Calu3 (cell line): ENCODE data around the gene ADGRF5. TPM values are rescaled to one million over a fixed set of nuclear protein-coding genes. Genes with fewer than 3 reads are reported as not detected.

Experiments used
- BruUV-seq: library from RNA; stranded (reverse); fragments of 400-500 nt; replicated peaks from 2 replicates; lab custom pipeline; 2021; lab: Mats Ljungman, UMichigan
- CTCF ChIA-PET: fragments of 300-600 bp; sonication (Branson Sonifier 250); formaldehyde crosslinking; loops from one replicate; lab custom pipeline; 2022; ENCODE audit warnings: antibody characterized with exemption; lab: Charles Lee
- DNase-seq: peaks from one replicate; pipeline ENCODE4 v3.0.0; 2022
- H3K27ac Mint-ChIP-seq: one replicate; pipeline ENCODE4 v1.8.0; 2022; ENCODE audit warnings: mixed read lengths; ENCODE audit not compliant: unreplicated experiment
- H3K27me3 Mint-ChIP-seq: one replicate; pipeline ENCODE4 v1.8.0; 2022; ENCODE audit warnings: mixed read lengths; ENCODE audit not compliant: unreplicated experiment
- H3K36me3 Mint-ChIP-seq: one replicate; pipeline ENCODE4 v1.8.0; 2022; ENCODE audit warnings: mild to moderate bottlenecking, moderate library complexity, mixed read lengths; ENCODE audit not compliant: insufficient read depth, unreplicated experiment
- H3K4me1 Mint-ChIP-seq: one replicate; pipeline ENCODE4 v1.8.0; 2022; ENCODE audit warnings: mild to moderate bottlenecking, low read depth, mixed read lengths; ENCODE audit not compliant: unreplicated experiment
- H3K4me3 Mint-ChIP-seq: one replicate; pipeline ENCODE4 v1.8.0; 2022; ENCODE audit warnings: mild to moderate bottlenecking, low read depth, moderate library complexity, mixed read lengths; ENCODE audit not compliant: unreplicated experiment
- H3K9me3 Mint-ChIP-seq: one replicate; pipeline ENCODE4 v1.8.0; 2022; ENCODE audit warnings: low read depth, mixed read lengths; ENCODE audit not compliant: unreplicated experiment
- CTCF ChIP-seq: fragments of 200-600 bp; IDR thresholded peaks from one replicate; pipeline ENCODE4 v1.8.0; 2022; ENCODE audit warnings: antibody characterized with exemption; ENCODE audit not compliant: unreplicated experiment
- intact Hi-C: fragments of 100-400 bp; cut with micrococcal nuclease; formaldehyde crosslinking; loops from one replicate; pipeline ENCODE4 v1.10.0; 2022; ENCODE audit not compliant: unreplicated experiment
- total RNA-seq: library from RNA; stranded (reverse); gene quantifications from 2 replicates; pipeline ENCODE4 v1.2.3, GENCODE V29; 2022

ADGRF5 gene
- total RNA-seq, 1 experiment from 2014 or later, result 0.24 TPM

- no TSS peak for BruUV-seq
- DNase-seq, result no peak
- Mint-ChIP-seq H3K27me3 (no peaks in the 10 kb centered on the region), H3K4me1 (peaks cover 24% of the 10 kb centered on the region), H3K4me3 (no peak overlapping the region), H3K36me3 (no peaks in the 10 kb centered on the region), H3K27ac (no peak overlapping the region), H3K9me3 (no peaks in the 10 kb centered on the region)
- CTCF ChIA-PET, result no interaction called here
- intact Hi-C loops, result no loop called here
- no peak for TF ChIP-seq CTCF
Measured at GRCh38 chr6:46953921-46954320, 32.2 kb upstream of the ADGRF5 start.

GRCh38 chr6:46949632-46950280, 28.0 kb upstream of the ADGRF5 start:
- no peak for DNase-seq
- no TSS peak for BruUV-seq
- H3K9me3 Mint-ChIP-seq, result peaks cover 6% of the 10 kb centered on the region
- H3K27me3 Mint-ChIP-seq, result no peaks in the 10 kb centered on the region
- no peak overlapping the region for H3K4me3 Mint-ChIP-seq
- H3K27ac Mint-ChIP-seq, result no peak overlapping the region
- peaks cover 23% of the 10 kb centered on the region for H3K4me1 Mint-ChIP-seq
- no peaks in the 10 kb centered on the region for H3K36me3 Mint-ChIP-seq
- intact Hi-C loops, result no loop called here
- CTCF ChIA-PET, result interaction anchor here (1.1 to 1.7 kb wide), 3 partner anchors 17 to 33 kb away, joined by 3 to 5 read pairs (median 4); no protein-coding TSS in a partner anchor
- TF ChIP-seq CTCF, result no peak

- no peaks in the 10 kb centered on the region for H3K27me3 Mint-ChIP-seq
- no peak overlapping the region for H3K27ac Mint-ChIP-seq
- no peaks in the 10 kb centered on the region for H3K36me3 Mint-ChIP-seq
- H3K4me3 Mint-ChIP-seq, result no peak overlapping the region
- H3K4me1 Mint-ChIP-seq, result peaks cover 22% of the 10 kb centered on the region
- CTCF ChIA-PET, result interaction anchor here (1.3 to 1.7 kb wide), 2 partner anchors 16 to 34 kb away, joined by 3 to 4 read pairs; no protein-coding TSS in a partner anchor
- BruUV-seq, result no TSS peak
- no peak for TF ChIP-seq CTCF
- H3K9me3 Mint-ChIP-seq, result peaks cover 6% of the 10 kb centered on the region
- intact Hi-C loops, result no loop called here
- DNase-seq, result no peak
Measured at GRCh38 chr6:46948699-46949098, 27.0 kb upstream of the ADGRF5 start.

GRCh38 chr6:46947497-46947896, 25.8 kb upstream of the ADGRF5 start:
- TF ChIP-seq CTCF, result no peak
- CTCF ChIA-PET, result interaction anchor here (0.7 kb wide), 1 partner anchor 35 kb away, joined by 6 read pairs; no protein-coding TSS in a partner anchor
- H3K27ac Mint-ChIP-seq, result no peak overlapping the region
- H3K4me3 Mint-ChIP-seq, result no peak overlapping the region
- H3K4me1 Mint-ChIP-seq, result peaks cover 22% of the 10 kb centered on the region
- BruUV-seq, result no TSS peak
- H3K9me3 Mint-ChIP-seq, result peaks cover 8% of the 10 kb centered on the region
- H3K27me3 Mint-ChIP-seq, result no peaks in the 10 kb centered on the region
- intact Hi-C loops, result no loop called here
- no peak for DNase-seq
- no peaks in the 10 kb centered on the region for H3K36me3 Mint-ChIP-seq
